Muscle of leg (tissue), 11 donors: ENCODE data around the gene KRTAP1-5. TPM values are rescaled to one million over a fixed set of nuclear protein-coding genes. Genes with fewer than 3 reads are reported as not detected.
"Not testable (repeated sequence)": the region's sequence is repeated elsewhere in the genome, so short reads cannot be mapped to it uniquely, and the experiment has no call there.

ENCODE experiments used
- DNase-seq: peaks from one replicate; pipeline ENCODE4 v3.0.0; 2013
- H3K27ac ChIP-seq: one replicate; pipeline ENCODE4 v1.5.1; 2013; ENCODE audit warnings: mild to moderate bottlenecking, low read length, control low read depth
- H3K27me3 ChIP-seq: one replicate; pipeline ENCODE4 v1.6.1; 2013; ENCODE audit warnings: low read length; ENCODE audit not compliant: control insufficient read depth, insufficient read depth
- H3K36me3 ChIP-seq: one replicate; pipeline ENCODE4 v1.6.1; 2013; ENCODE audit warnings: low read length; ENCODE audit not compliant: control insufficient read depth, insufficient read depth
- H3K4me1 ChIP-seq: one replicate; pipeline ENCODE4 v1.6.1; 2013; ENCODE audit warnings: low read length; ENCODE audit not compliant: control insufficient read depth, insufficient read depth
- H3K4me3 ChIP-seq: one replicate; pipeline ENCODE4 v1.5.1; 2013; ENCODE audit warnings: low read length, control low read depth
- H3K9me3 ChIP-seq: replicated peaks from 2 replicates; pipeline ENCODE4 v1.6.1; 2013; ENCODE audit warnings: low read depth, low read length; ENCODE audit not compliant: control insufficient read depth
- WGBS: methylation state at CpG from one replicate; pipeline ENCODE4 v1.1.5; 2013; ENCODE audit warnings: missing lambda C conversion rate; ENCODE audit not compliant: insufficient coverage; 5-methylcytosine and 5-hydroxymethylcytosine counted together
- polyA plus RNA-seq, 8 donors: library from polyadenylated mRNA; unstranded; fragments of 120-200 nt; gene quantifications; one replicate each; pipeline versions ENCODE4 v1.2.1 to v1.2.3, GENCODE V29; 2013; ENCODE audit warnings: inconsistent platforms in 1 of 8, low replicate concordance in 1 of 8; ENCODE audit not compliant: insufficient read length in 8 of 8, insufficient read depth in 1 of 8
- total RNA-seq: library from RNA; stranded (reverse); fragments of 120-200 nt; gene quantifications from one replicate; pipeline ENCODE4 v1.2.4, GENCODE V29; 2013

KRTAP1-5 gene
- total and polyA plus RNA-seq, 9 donors: not detected

- H3K27ac ChIP-seq: no peak overlapping the region
- H3K4me1 ChIP-seq: no peaks in the 10 kb centered on the region
- no peak overlapping the region for H3K4me3 ChIP-seq
- no peaks in the 10 kb centered on the region for H3K36me3 ChIP-seq
- DNase-seq: no peak
- no peaks in the 10 kb centered on the region for H3K9me3 ChIP-seq
- no CpG with 5 or more reads among the region's 4 CpGs for WGBS
- H3K27me3 ChIP-seq: peaks cover 5% of the 10 kb centered on the region
Measured at GRCh38 chr17:41063449-41063848, 36.4 kb upstream of the KRTAP1-5 start.

GRCh38 chr17:41061964-41062363, 35.0 kb upstream of the KRTAP1-5 start:
- H3K27me3 ChIP-seq: peaks cover 5% of the 10 kb centered on the region
- WGBS: no CpG with 5 or more reads among the region's 1 CpG
- no peak overlapping the region for H3K4me3 ChIP-seq
- no peak overlapping the region for H3K27ac ChIP-seq
- no peaks in the 10 kb centered on the region for H3K36me3 ChIP-seq
- H3K9me3 ChIP-seq: no peaks in the 10 kb centered on the region
- no peak for DNase-seq
- no peaks in the 10 kb centered on the region for H3K4me1 ChIP-seq

GRCh38 chr17:41060052-41060604, 33.1 kb upstream of the KRTAP1-5 start, which contains the start of gene KRTAP2-3:
Gene KRTAP2-3, minus strand, starts transcription at chr17:41060114. Its CDS starts 64 bp downstream, at chr17:41060050.
- Histone ChIP-seq H3K27ac (no peak within 1 kb of the TSS), H3K36me3 (no peaks in the 10 kb centered on the region), H3K4me3 (no peak within 1 kb of the TSS), H3K4me1 (no peaks in the 10 kb centered on the region), H3K9me3 (no peaks in the 10 kb centered on the region), H3K27me3 (peaks cover 5% of the 10 kb centered on the region)
- DNase-seq: no peak
- WGBS: 42% methylated on average over 4 of the region's 6 CpGs

GRCh38 chr17:41059276-41060051, 32.5 kb upstream of the KRTAP1-5 start:
- H3K36me3 ChIP-seq, H3K4me1 ChIP-seq, DNase-seq, H3K9me3 ChIP-seq, H3K4me3 ChIP-seq, H3K27ac ChIP-seq, H3K27me3 ChIP-seq: not testable (repeated sequence)
- WGBS: 56% methylated on average over 3 of the region's 31 CpGs

GRCh38 chr17:41058741-41059140, 31.7 kb upstream of the KRTAP1-5 start:
- Histone ChIP-seq H3K4me1 (no peaks in the 10 kb centered on the region), H3K27ac (no peak overlapping the region), H3K27me3 (peaks cover 5% of the 10 kb centered on the region), H3K9me3 (no peaks in the 10 kb centered on the region), H3K36me3 (no peaks in the 10 kb centered on the region), H3K4me3 (no peak overlapping the region)
- no CpG with 5 or more reads among the region's 5 CpGs for WGBS
- DNase-seq: no peak

GRCh38 chr17:41057547-41057946, 30.5 kb upstream of the KRTAP1-5 start:
- H3K4me3 ChIP-seq: no peak overlapping the region
- no peaks in the 10 kb centered on the region for H3K9me3 ChIP-seq
- no peaks in the 10 kb centered on the region for H3K36me3 ChIP-seq
- DNase-seq: no peak
- H3K27me3 ChIP-seq: peaks cover 5% of the 10 kb centered on the region
- no peak overlapping the region for H3K27ac ChIP-seq
- WGBS: no CpG with 5 or more reads among the region's 1 CpG
- H3K4me1 ChIP-seq: no peaks in the 10 kb centered on the region

GRCh38 chr17:41055130-41055529, 28.1 kb upstream of the KRTAP1-5 start, which contains the start of gene KRTAP2-2:
Gene KRTAP2-2, minus strand, starts transcription at chr17:41055230. Its CDS starts 19 bp downstream, at chr17:41055211.
- not testable (repeated sequence) for H3K4me1 ChIP-seq, H3K27ac ChIP-seq, H3K36me3 ChIP-seq, H3K27me3 ChIP-seq, DNase-seq, H3K4me3 ChIP-seq, H3K9me3 ChIP-seq
- no CpG with 5 or more reads among the region's 6 CpGs for WGBS

- not testable (repeated sequence) for H3K4me3 ChIP-seq, H3K9me3 ChIP-seq, DNase-seq, H3K27me3 ChIP-seq, H3K27ac ChIP-seq, H3K4me1 ChIP-seq, H3K36me3 ChIP-seq
- WGBS: 64% methylated on average over 2 of the region's 9 CpGs
Measured at GRCh38 chr17:41054556-41054955, 27.5 kb upstream of the KRTAP1-5 start.

GRCh38 chr17:41054025-41054424, 27.0 kb upstream of the KRTAP1-5 start:
- H3K27ac ChIP-seq: no peak overlapping the region
- 79% methylated on average over 4 of the region's 4 CpGs for WGBS
- H3K4me3 ChIP-seq: no peak overlapping the region
- no peaks in the 10 kb centered on the region for H3K36me3 ChIP-seq
- H3K9me3 ChIP-seq: no peaks in the 10 kb centered on the region
- DNase-seq: no peak
- no peaks in the 10 kb centered on the region for H3K4me1 ChIP-seq
- H3K27me3 ChIP-seq: peaks cover 2% of the 10 kb centered on the region

- Histone ChIP-seq H3K4me3 (no peak overlapping the region), H3K27me3 (peaks cover 6% of the 10 kb centered on the region)
- DNase-seq: no peak
Measured at GRCh38 chr17:41052566-41052965, 25.6 kb upstream of the KRTAP1-5 start.

More at GRCh38 chr17:41052566-41052965, 25.6 kb upstream of the KRTAP1-5 start:
- Histone ChIP-seq H3K27ac (no peak overlapping the region), H3K36me3 (no peaks in the 10 kb centered on the region), H3K4me1 (no peaks in the 10 kb centered on the region), H3K9me3 (no peaks in the 10 kb centered on the region)
